Measurements from ENCODE around the gene CPA1.

Gene CPA1

GRCh38 chr7:130429019-130429418 lies 48.7 kb downstream of the CPA1 start:
- Histone ChIP-seq H4K91ac (ENCODE audit: low read depth, low read length, poor library complexity) (no peak overlapping the region), H3K79me1 (ENCODE audit: low read depth, low read length) (no peaks in the 10 kb centered on the region), H3K18ac (ENCODE audit: low read length) (peak overlapping the region; percentile 7), H2BK12ac (ENCODE audit: low read length) (no peak overlapping the region), H3K4ac (ENCODE audit: low read length) (no peak overlapping the region), H2AK5ac (ENCODE audit: low read depth, low read length) (no peak overlapping the region), H3K4me2 (ENCODE audit: insufficient read depth, low read length, poor library complexity, severe bottlenecking) (no peak overlapping the region), H2AFZ (ENCODE audit: low read length) (no peak overlapping the region), H4K8ac (ENCODE audit: low read depth, low read length) (no peak overlapping the region), H3K36me3 (replicated peaks in 1 of 2; ENCODE audit: control insufficient read depth in 2 of 2, insufficient read depth in 2 of 2, low read length in 2 of 2) (peaks cover 4 to 19% of the 10 kb centered on the region in 2 donors), H3K9ac (ENCODE audit: low read depth, low read length, poor library complexity) (no peak overlapping the region), H3K27ac (replicated peaks; ENCODE audit: low read length) (no peak overlapping the region), H3K9me3 (replicated peaks in 1 of 2; ENCODE audit: control insufficient read depth in 2 of 2, insufficient read depth in 1 of 2, low read depth in 1 of 2, low read length in 2 of 2) (no peaks in the 10 kb centered on the region), H3K23ac (ENCODE audit: low read depth, low read length, poor library complexity) (no peak overlapping the region), H2BK5ac (ENCODE audit: low read length) (no peak overlapping the region), H2BK120ac (ENCODE audit: low read depth, low read length) (no peak overlapping the region), H3K27me3 (ENCODE audit: control insufficient read depth in 3 of 3, insufficient read depth in 3 of 3, low read depth in 1 of 3, low read length in 3 of 3) (no peaks in the 10 kb centered on the region), H3K4me1 (ENCODE audit: control insufficient read depth in 2 of 2, insufficient read depth in 1 of 2, low read depth in 1 of 2, low read length in 2 of 2) (peaks cover 12 to 30% of the 10 kb centered on the region in 2 donors), H2BK15ac (ENCODE audit: low read length) (no peak overlapping the region), H3K14ac (ENCODE audit: low read length) (no peak overlapping the region), H3K4me3 (ENCODE audit: low read length in 2 of 2) (no peak overlapping the region)
- no CpG with 5 or more reads among the region's 4 CpGs for WGBS, 2 donors (ENCODE audit: extremely low coverage in 2 of 2, insufficient read length in 2 of 2, insufficient replicate concordance in 1 of 2)
- no peak for DNase-seq (ENCODE audit: low spot score)

- no peak overlapping the region for H2BK15ac ChIP-seq (ENCODE audit: low read length)
- H3K9ac ChIP-seq (ENCODE audit: low read depth, low read length, poor library complexity): no peak overlapping the region
- H3K4me1 ChIP-seq (ENCODE audit: control insufficient read depth in 2 of 2, insufficient read depth in 1 of 2, low read depth in 1 of 2, low read length in 2 of 2): peaks cover 12 to 30% of the 10 kb centered on the region in 2 donors
- no peak overlapping the region for H3K14ac ChIP-seq (ENCODE audit: low read length)
- DNase-seq (ENCODE audit: low spot score): no peak
- H3K27ac ChIP-seq (replicated peaks; ENCODE audit: low read length): no peak overlapping the region
- H2AFZ ChIP-seq (ENCODE audit: low read length): no peak overlapping the region
- no peaks in the 10 kb centered on the region for H3K79me1 ChIP-seq (ENCODE audit: low read depth, low read length)
- H3K23ac ChIP-seq (ENCODE audit: low read depth, low read length, poor library complexity): no peak overlapping the region
- no peak overlapping the region for H2BK120ac ChIP-seq (ENCODE audit: low read depth, low read length)
- no peak overlapping the region for H3K4ac ChIP-seq (ENCODE audit: low read length)
- H4K91ac ChIP-seq (ENCODE audit: low read depth, low read length, poor library complexity): no peak overlapping the region
- no peaks in the 10 kb centered on the region for H3K27me3 ChIP-seq (ENCODE audit: control insufficient read depth in 3 of 3, insufficient read depth in 3 of 3, low read depth in 1 of 3, low read length in 3 of 3)
- H3K36me3 ChIP-seq (replicated peaks in 1 of 2; ENCODE audit: control insufficient read depth in 2 of 2, insufficient read depth in 2 of 2, low read length in 2 of 2): peaks cover 4 to 19% of the 10 kb centered on the region in 2 donors
- H3K4me2 ChIP-seq (ENCODE audit: insufficient read depth, low read length, poor library complexity, severe bottlenecking): no peak overlapping the region
- H2BK12ac ChIP-seq (ENCODE audit: low read length): no peak overlapping the region
- no peak overlapping the region for H4K8ac ChIP-seq (ENCODE audit: low read depth, low read length)
- WGBS, 2 donors (ENCODE audit: extremely low coverage in 2 of 2, insufficient read length in 2 of 2, insufficient replicate concordance in 1 of 2): no CpG with 5 or more reads among the region's 1 CpG
- H2BK5ac ChIP-seq (ENCODE audit: low read length): no peak overlapping the region
- H3K4me3 ChIP-seq (ENCODE audit: low read length in 2 of 2): no peak overlapping the region
- no peak overlapping the region for H2AK5ac ChIP-seq (ENCODE audit: low read depth, low read length)
- H3K9me3 ChIP-seq (replicated peaks in 1 of 2; ENCODE audit: control insufficient read depth in 2 of 2, insufficient read depth in 1 of 2, low read depth in 1 of 2, low read length in 2 of 2): no peaks in the 10 kb centered on the region
- H3K18ac ChIP-seq (ENCODE audit: low read length): no peak overlapping the region
These were observed 49.8 kb downstream of the CPA1 start for GRCh38 chr7:130430115-130430514.

DNA sequence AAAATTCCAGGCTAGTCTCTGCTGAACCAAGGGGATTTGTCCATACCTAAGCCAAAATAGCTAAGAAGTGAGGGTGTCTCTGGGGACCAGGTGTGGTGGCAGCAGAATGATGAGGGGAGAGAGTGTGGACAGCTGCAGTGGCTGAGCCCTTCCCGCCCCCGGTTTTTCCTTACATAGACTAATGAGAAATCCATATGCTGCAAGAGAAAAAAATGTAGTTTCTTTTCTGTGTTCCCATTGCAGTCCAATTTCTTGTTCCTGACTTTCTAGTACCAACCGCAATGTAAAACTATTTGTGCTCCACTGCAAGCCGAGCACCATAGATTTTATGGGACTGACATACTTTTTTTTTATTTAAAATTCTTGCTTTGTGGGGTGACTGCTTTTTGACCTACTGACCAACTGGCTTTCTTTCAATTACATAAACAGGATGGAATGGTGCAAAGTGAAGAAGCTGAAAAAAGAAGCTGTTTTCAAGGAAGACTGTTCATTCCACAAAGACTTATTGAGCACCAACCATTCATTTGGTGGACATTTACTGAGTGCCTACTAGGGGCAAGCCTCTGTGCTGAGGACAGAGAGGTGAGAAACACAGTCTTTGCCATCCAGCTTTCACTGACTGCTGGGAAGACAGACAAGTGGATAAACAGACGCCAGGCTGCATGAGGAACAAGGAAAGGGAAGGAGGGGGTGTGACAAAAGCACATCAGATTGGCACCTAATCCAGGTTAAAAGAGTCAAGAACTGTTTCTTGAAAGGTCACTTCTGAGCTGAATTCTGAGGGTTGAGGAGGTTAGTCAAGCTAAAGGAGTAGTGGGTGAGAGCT lies 50.8 kb downstream of the CPA1 start:
- no CpG with 5 or more reads among the region's 5 CpGs for WGBS, 2 donors (ENCODE audit: extremely low coverage in 2 of 2, insufficient read length in 2 of 2, insufficient replicate concordance in 1 of 2)
- peak overlapping the region; percentile 59 for H2BK15ac ChIP-seq (ENCODE audit: low read length)
- peak overlapping the region; percentile 71 for H3K27ac ChIP-seq (replicated peaks; ENCODE audit: low read length)

DNA sequence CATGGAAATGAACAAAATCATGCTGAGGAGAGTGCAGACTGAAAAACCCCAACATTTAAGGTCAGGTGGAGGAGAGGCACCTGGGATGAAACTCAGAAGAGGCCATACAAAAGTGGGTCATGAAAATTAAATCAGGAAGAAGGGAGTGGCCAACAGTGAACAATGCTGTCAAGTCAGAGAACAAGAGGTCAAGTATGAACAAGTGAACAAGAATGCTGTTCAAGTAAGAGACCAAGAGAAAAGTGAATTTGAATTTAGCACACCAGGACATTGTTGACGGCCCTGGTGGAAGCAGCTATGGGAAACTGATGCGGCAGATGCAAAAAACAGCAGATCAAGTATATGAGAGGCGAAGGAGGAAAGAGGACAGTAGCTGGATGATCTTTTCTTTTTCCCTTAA lies 52.6 kb downstream of the CPA1 start:
- Histone ChIP-seq H2AK5ac (ENCODE audit: low read depth, low read length) (no peak overlapping the region), H3K14ac (ENCODE audit: low read length) (no peak overlapping the region), H3K23ac (ENCODE audit: low read depth, low read length, poor library complexity) (no peak overlapping the region), H2AFZ (ENCODE audit: low read length) (no peak overlapping the region), H2BK12ac (ENCODE audit: low read length) (no peak overlapping the region), H4K8ac (ENCODE audit: low read depth, low read length) (no peak overlapping the region), H3K4me1 (ENCODE audit: control insufficient read depth in 2 of 2, insufficient read depth in 1 of 2, low read depth in 1 of 2, low read length in 2 of 2) (peaks cover 12 to 30% of the 10 kb centered on the region in 2 donors), H2BK15ac (ENCODE audit: low read length) (no peak overlapping the region), H3K4me3 (ENCODE audit: low read length in 2 of 2) (no peak overlapping the region), H4K91ac (ENCODE audit: low read depth, low read length, poor library complexity) (no peak overlapping the region), H2BK5ac (ENCODE audit: low read length) (no peak overlapping the region), H2BK120ac (ENCODE audit: low read depth, low read length) (no peak overlapping the region), H3K9ac (ENCODE audit: low read depth, low read length, poor library complexity) (no peak overlapping the region), H3K18ac (ENCODE audit: low read length) (no peak overlapping the region), H3K79me1 (ENCODE audit: low read depth, low read length) (no peaks in the 10 kb centered on the region), H3K4me2 (ENCODE audit: insufficient read depth, low read length, poor library complexity, severe bottlenecking) (no peak overlapping the region), H3K36me3 (replicated peaks in 1 of 2; ENCODE audit: control insufficient read depth in 2 of 2, insufficient read depth in 2 of 2, low read length in 2 of 2) (peaks cover 0 to 1% of the 10 kb centered on the region in 2 donors), H3K27me3 (ENCODE audit: control insufficient read depth in 3 of 3, insufficient read depth in 3 of 3, low read depth in 1 of 3, low read length in 3 of 3) (no peaks in the 10 kb centered on the region), H3K4ac (ENCODE audit: low read length) (no peak overlapping the region), H3K9me3 (replicated peaks in 1 of 2; ENCODE audit: control insufficient read depth in 2 of 2, insufficient read depth in 1 of 2, low read depth in 1 of 2, low read length in 2 of 2) (peaks cover 0 to 1% of the 10 kb centered on the region in 2 donors), H3K27ac (replicated peaks; ENCODE audit: low read length) (no peak overlapping the region)
- no CpG with 5 or more reads among the region's 3 CpGs for WGBS, 2 donors (ENCODE audit: extremely low coverage in 2 of 2, insufficient read length in 2 of 2, insufficient replicate concordance in 1 of 2)
- no peak for DNase-seq (ENCODE audit: low spot score)

More for the DNA sequence above, 50.8 kb downstream of the CPA1 start:
- peak overlapping the region; percentile 39 for H2BK5ac ChIP-seq (ENCODE audit: low read length)
- no peak overlapping the region for H3K4me2 ChIP-seq (ENCODE audit: insufficient read depth, low read length, poor library complexity, severe bottlenecking)
- H3K4me3 ChIP-seq (ENCODE audit: low read length in 2 of 2): no peak overlapping the region
- H3K4me1 ChIP-seq (ENCODE audit: control insufficient read depth in 2 of 2, insufficient read depth in 1 of 2, low read depth in 1 of 2, low read length in 2 of 2): peaks cover 12 to 30% of the 10 kb centered on the region in 2 donors
- no peaks in the 10 kb centered on the region for H3K9me3 ChIP-seq (replicated peaks in 1 of 2; ENCODE audit: control insufficient read depth in 2 of 2, insufficient read depth in 1 of 2, low read depth in 1 of 2, low read length in 2 of 2)
- peaks cover 1 to 15% of the 10 kb centered on the region in 2 donors for H3K36me3 ChIP-seq (replicated peaks in 1 of 2; ENCODE audit: control insufficient read depth in 2 of 2, insufficient read depth in 2 of 2, low read length in 2 of 2)
- no peak overlapping the region for H2AK5ac ChIP-seq (ENCODE audit: low read depth, low read length)
- no peak overlapping the region for H4K91ac ChIP-seq (ENCODE audit: low read depth, low read length, poor library complexity)
- no peak overlapping the region for H3K23ac ChIP-seq (ENCODE audit: low read depth, low read length, poor library complexity)
- no peaks in the 10 kb centered on the region for H3K79me1 ChIP-seq (ENCODE audit: low read depth, low read length)
- H3K18ac ChIP-seq (ENCODE audit: low read length): peak overlapping the region; percentile 6
- no peaks in the 10 kb centered on the region for H3K27me3 ChIP-seq (ENCODE audit: control insufficient read depth in 3 of 3, insufficient read depth in 3 of 3, low read depth in 1 of 3, low read length in 3 of 3)
- peak overlapping the region; percentile 39 for H3K14ac ChIP-seq (ENCODE audit: low read length)
- H2BK12ac ChIP-seq (ENCODE audit: low read length): no peak overlapping the region
- no peak for DNase-seq (ENCODE audit: low spot score)
- no peak overlapping the region for H3K4ac ChIP-seq (ENCODE audit: low read length)
- peak overlapping the region; percentile 6 for H2AFZ ChIP-seq (ENCODE audit: low read length)
- H4K8ac ChIP-seq (ENCODE audit: low read depth, low read length): no peak overlapping the region
- H2BK120ac ChIP-seq (ENCODE audit: low read depth, low read length): no peak overlapping the region
- no peak overlapping the region for H3K9ac ChIP-seq (ENCODE audit: low read depth, low read length, poor library complexity)
